HG02763 (cell line): Measurements from ENCODE around the gene SEC23A.
A peak's percentile ranks its signal among the peaks of the same experiment; 100 is the strongest.
"Not testable (repeated sequence)": the region's sequence is repeated elsewhere in the genome, so short reads cannot be mapped to it uniquely, and the experiment has no call there.

ENCODE experiments used
- ATAC-seq: cut with Tn5 transposase; IDR thresholded peaks from one replicate; pipeline ENCODE4 v1.9.1; 2021; ENCODE audit warnings: mild to moderate bottlenecking, moderate library complexity; ENCODE audit not compliant: unreplicated experiment

Gene SEC23A

GRCh38 chr14:39102969-39103957 is at the start of gene SEC23A:
Gene SEC23A, minus strand, starts transcription at chr14:39103235. Its CDS starts 7,117 bp downstream, at chr14:39096118.
- ATAC-seq: peak; percentile 93

GRCh38 chr14:39145266-39145966 is 42.4 kb upstream of the SEC23A start:
- ATAC-seq: no peak

- ATAC-seq: not testable (repeated sequence)
These were observed 40.2 kb upstream of the SEC23A start for GRCh38 chr14:39143226-39143625.

GRCh38 chr14:39141623-39142022 is 38.6 kb upstream of the SEC23A start:
- ATAC-seq: not testable (repeated sequence)

GRCh38 chr14:39140170-39140569 is 37.1 kb upstream of the SEC23A start:
- ATAC-seq: no peak

- ATAC-seq: no peak
These were observed 35.4 kb upstream of the SEC23A start for GRCh38 chr14:39138440-39138839.

DNA sequence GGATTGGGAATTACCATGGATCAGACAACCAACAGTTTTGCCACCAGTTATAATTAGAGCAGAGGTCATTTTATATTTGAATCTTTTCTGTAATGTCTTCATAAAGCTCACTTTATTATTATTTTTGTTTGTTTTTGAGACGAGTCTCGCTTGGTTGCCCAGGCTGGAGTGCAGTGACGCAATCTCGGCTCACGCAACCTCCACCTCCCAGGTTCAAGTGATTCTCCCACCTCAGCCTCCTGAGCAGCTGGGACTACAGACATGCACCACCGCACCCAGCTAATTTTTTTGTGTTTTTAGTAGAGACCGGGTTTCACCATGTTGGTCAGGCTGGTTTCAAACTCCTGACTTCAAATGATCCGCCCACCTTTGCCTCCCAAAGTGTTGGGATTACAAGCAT is 34.8 kb upstream of the SEC23A start:
- not testable (repeated sequence) for ATAC-seq

DNA sequence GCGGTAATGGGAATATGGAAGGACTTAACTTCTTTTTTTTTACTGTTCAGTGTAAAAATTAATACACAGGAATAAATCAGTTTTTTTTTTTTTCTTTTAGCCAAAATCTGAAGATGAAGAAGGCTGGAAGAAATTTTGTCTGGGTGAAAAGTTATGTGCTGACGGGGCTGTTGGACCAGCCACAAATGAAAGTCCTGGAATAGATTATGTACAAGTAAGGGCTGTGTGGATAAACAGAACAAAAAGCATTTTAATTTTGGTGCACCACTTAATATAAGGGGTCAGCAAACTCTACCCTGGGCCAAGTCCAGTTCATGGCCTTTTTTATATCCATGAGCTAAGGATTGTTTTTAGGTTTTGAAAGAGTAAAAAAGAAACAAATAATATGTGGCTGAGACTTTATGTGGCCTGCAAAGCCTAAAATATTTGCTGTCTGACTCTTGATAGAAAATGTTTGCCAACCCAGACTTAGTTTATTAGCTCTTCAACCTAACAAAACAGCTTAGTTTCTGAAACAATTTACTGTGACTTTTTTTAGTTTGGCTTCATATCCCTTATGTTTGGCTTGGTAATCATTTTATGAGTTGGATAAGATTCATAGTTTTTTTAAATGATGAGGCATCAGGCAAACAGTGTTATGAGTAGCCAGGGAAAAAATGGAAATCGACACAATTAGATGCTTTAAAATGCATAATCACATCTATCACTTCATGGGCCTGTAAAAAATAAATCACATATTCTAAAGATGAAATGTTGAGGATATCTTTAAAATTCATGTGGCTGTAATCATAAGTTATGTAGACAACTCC is 19.5 kb upstream of the SEC23A start:
- no peak for ATAC-seq

DNA sequence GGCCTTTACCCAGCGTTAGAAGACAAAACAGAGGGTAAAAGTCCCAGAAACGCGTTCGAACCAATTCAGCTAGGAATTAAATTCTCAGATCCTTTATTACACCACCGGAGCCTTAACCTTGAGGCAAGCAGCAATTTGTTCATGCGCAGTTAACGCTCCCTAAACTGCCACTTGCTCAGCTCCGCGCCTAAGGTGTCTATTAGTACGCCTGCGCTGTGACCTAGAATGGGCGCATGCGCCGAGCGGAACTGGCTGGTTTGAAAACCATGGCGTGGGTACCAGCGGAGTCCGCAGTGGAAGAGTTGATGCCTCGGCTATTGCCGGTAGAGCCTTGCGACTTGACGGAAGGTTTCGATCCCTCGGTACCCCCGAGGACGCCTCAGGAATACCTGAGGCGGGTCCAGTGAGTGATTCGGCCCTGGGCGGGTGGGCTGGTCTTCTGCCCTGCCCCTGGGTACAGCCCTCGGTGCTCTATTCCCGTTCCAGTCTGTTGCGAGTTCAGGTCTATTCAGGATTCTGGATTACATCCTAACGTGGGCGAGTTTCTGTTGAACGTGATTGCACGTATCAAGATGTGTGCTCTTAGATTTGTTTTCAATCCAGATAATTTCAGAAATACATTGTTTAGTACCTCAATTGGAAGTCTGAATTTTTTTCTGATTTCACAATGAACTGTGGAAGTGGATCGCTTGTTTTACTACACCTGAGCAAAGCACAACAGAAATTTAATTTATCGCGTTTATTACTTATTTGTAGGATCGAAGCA is 11.2 kb upstream of the SEC23A start, which contains the start of gene GEMIN2:
GEMIN2 (plus strand) TSS at position 251 of the 766 bp plus-strand sequence; CDS start at position 267, 16 bp downstream.
- ATAC-seq: peak; percentile 94

- no peak for ATAC-seq
These were observed 10.6 kb upstream of the SEC23A start for GRCh38 chr14:39113685-39114072.

GRCh38 chr14:39109893-39110715 is 7.1 kb upstream of the SEC23A start:
- no peak for ATAC-seq

DNA sequence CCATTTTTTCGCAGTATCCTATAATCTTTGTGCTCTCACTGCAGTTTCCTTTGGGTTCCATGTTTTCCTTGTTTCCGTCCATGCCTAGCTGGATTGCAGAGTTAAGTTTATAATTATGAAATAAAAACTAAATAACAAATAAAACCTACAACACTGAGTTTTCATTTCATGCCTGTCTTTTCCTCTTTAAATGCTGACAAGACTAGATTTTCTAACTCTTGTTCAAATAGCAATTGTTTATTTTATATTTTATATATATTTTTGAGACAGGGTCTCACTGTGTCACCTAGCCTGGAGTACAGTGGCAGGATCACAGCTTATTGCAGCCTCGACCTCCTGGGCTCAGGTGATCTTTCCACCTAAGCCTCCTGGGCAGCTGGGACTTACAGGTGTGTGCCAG is 5.8 kb upstream of the SEC23A start:
- no peak for ATAC-seq

- ATAC-seq: no peak
These were observed 4.6 kb upstream of the SEC23A start for GRCh38 chr14:39107591-39107996.

- not testable (repeated sequence) for ATAC-seq
These were observed 1.2 kb upstream of the SEC23A start for GRCh38 chr14:39104078-39104801.

DNA sequence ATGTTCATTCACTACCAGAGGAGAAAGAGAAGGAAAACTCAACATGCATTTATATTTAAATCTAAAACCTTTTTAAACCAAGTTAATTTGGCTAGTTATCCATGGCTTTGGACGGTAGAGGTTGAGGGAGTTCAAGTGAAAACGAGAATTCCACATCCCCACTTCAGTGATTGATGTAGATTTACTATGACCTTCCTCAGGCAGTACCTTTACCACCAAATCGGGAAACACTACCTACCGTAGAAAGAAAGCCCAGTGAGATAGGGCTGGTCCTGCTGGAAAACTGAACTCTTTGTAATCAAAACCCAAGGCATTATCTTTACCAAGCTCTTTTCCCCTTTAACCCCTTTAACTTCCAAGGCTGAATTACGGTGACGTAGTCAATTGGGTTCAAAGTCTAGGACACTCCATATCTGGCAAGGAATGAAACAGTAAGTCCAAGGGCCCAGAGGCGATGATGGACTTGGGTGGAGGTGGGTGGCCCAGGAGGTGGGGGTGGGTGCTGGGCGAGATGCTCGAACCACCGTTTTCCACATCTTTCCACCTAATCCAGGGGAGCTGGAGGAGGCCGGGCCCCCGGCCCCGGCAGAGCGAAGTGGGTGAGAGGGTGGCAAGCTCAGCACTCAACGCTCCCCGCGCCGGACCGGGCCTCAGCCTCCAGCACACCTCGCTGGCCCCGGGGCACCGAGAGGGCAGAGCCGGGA is 618 bp downstream of the SEC23A start:
- ATAC-seq: peak; percentile 6

- no peak for ATAC-seq
These were observed 3.3 kb downstream of the SEC23A start for GRCh38 chr14:39099748-39100147.

GRCh38 chr14:39099215-39099614 is 3.8 kb downstream of the SEC23A start:
- ATAC-seq: not testable (repeated sequence)

DNA sequence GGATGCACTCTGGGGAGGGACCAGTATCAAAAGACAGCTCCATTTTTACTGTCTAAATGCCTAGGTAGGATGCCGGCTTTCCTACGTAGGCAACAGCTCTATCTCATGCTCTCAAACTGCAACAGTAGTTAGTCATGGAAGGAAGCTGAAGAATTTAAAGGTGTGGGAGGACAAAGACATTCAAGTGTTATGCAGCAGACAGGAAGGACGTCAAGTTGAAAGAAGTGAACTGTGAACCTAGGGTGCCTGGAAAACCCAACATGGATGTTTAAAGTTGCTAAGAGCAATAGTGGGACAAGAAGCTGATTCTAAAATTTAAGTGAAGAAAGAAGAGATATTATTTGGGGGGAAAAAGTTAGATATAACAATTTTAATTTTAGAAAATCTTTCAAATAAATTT is 5.9 kb downstream of the SEC23A start:
- ATAC-seq: no peak
